NCI-H345 (cell line): ENCODE results near the gene PRXL2B.
A peak's percentile ranks its signal among the peaks of the same experiment; 100 is the strongest.
"Not testable (repeated sequence)": the region's sequence is repeated elsewhere in the genome, so short reads cannot be mapped to it uniquely, and the experiment has no call there.

Experiments
- DNase-seq: peaks from one replicate; lab custom pipeline; 2025; lab: John Stamatoyannopoulos, UW

PRXL2B gene

DNA sequence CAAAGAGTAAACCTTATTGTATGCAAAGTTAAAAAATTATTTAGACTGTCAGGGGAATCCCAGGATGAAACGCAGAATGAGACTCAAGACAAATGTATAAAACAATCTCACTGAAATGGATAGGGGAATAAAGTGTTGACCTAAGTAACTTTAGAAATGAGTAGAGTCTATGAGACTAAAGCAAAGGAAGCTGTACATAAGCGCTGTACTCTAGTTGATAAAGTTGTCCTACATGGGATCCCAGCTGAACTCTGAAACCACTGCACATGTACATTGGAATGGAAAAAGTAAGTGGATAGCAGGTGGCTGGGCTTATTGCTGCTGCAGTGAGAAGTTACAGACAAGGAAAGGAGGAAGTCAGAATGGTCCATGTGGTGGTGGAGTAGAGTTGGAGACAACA is 27.6 kb downstream of the PRXL2B start:
- DNase-seq: no peak

DNA sequence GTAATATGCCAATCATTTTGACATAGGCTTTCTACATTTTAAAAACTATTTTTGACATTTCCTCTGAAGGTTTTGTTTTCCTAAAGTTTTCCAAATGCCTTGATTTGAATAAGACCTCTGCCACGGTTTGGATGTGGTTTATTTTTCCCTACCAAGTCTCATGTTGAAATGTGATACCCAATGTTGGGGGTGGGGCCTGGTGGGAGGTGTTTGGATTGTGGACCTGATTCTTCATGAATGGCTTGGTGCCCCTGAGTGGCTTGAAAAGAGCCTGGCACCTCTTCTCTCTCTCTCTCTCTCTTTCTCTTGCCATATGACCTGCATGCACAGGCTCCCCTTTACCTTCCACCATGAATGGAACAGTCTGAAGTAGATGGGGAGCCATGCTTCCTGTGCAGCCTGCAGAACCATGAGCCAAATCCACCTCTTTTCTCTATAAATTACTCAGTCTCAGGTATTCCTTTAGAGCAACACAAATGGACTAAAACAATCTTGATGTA is 31.4 kb downstream of the PRXL2B start:
- DNase-seq: peak; percentile 63

DNA sequence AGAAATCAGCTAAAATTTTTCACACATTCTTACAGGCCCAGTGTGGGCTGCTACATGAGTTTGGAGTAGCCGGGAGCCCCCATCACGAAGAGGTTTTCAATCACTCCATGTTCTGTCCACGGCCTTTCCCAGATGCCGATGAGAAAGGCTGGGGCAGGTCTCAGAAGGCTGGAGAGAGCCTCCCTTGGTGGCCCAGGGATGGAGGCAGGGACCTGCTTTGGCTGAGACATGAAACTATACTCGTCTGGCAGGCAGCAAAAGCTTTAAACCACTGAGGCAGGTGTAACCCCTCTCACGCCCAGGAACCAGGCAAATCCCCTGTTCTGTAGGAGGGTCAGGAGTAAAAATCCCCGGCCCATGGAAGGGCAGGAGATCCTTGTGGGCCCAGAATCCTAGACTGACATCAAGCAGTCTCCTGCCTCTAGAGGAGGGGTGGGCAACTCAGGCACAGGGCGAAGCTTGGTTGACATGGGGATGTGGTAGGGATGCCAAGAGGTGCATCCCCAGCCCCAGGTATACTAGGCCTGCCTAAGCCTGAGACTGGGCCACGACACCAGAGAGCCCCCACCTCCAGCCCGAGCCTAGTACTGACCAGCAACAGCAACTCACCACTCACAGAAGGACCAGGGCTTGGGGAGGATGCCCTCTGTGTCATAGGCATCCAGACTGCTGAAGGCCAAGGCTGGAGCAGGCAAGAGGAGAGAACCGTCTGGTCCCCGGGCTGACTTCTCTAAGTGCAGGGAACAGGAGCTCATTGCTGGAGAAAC is 37.2 kb downstream of the PRXL2B start:
- DNase-seq: no peak

DNA sequence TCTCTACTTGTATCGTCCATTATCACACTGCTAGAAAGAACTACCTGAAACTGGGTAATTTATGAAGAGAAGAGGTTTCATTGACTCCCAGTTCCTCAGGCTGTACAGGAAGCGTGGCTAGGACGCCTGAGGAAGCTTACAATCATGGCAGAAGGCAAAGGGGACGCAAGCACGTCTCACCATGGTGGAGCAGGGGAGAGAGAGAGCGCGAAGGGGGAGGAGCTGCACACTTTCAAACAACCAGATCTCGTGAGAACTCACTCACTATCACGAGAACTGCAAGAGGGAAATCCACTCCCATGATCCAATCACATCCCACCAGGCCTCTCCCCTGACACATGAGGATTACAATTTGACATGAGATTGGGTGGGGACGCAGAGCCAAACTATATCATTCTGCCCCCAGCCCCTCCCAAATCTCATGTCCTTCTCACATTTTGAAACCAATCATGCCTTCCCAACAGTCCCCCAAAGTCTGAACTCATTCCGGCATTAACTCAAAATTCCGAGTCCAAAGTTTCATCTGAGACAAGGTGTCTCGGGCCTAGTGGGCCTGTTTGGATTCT is 38.2 kb downstream of the PRXL2B start:
- DNase-seq: no peak

DNA sequence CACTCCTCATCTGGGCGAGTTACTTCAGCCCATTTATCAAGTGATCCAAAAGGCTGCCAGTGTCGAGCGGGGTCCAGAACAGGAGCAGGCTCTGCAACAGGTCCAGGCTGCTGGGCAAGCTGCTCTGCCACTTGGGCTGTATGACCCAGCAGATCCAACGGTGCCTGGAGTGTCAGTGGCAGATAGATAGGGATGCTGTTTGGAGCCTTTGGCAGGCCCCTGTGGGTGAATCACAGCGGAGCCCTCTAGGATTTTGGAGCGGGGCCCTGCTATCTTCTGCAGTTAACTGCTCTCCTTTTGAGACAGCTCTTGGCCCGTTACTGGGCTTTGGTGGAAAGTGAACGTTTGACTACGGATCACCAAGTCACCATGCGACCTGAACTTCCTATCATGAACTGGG is 38.7 kb downstream of the PRXL2B start:
- no peak for DNase-seq

DNA sequence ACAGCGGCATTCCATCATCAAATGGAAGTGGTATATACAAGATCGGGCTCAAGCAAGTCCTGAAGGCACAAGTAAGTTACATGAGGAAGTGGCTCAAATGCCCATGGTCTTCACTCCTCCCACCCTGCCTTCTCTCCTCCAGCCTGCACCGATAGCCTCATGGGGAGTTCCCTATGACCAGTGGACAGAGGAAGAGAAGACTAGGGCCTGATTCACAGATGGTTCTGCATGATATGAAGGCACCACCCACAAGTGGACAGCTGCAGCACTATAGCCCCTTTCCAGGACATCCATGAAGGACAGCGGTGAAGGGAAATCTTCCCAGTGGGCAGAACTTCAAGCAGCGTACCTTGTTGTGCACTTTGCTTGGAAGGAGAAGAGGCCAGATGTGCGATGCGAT is 39.2 kb downstream of the PRXL2B start:
- not testable (repeated sequence) for DNase-seq

DNA sequence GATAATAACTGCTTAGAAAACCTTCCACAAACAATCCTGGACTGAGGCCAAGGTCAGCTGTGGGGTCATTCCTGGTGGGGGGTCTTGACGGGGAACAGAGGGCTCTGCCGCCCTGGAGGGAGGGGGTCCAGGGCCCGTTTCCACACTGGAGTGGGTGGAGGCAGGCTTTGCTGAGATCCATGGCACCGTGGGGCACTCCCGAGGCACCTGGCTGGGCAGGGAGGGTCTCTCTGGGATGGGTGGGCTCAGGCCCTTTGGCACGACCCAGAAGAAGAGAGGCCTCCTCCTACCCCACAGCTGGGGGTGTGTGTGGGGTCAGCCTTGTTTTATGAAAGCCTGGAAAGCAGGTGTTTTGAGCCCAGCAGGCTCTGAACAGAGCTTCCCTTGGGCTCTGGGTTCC is 41.2 kb downstream of the PRXL2B start:
- no peak for DNase-seq

DNA sequence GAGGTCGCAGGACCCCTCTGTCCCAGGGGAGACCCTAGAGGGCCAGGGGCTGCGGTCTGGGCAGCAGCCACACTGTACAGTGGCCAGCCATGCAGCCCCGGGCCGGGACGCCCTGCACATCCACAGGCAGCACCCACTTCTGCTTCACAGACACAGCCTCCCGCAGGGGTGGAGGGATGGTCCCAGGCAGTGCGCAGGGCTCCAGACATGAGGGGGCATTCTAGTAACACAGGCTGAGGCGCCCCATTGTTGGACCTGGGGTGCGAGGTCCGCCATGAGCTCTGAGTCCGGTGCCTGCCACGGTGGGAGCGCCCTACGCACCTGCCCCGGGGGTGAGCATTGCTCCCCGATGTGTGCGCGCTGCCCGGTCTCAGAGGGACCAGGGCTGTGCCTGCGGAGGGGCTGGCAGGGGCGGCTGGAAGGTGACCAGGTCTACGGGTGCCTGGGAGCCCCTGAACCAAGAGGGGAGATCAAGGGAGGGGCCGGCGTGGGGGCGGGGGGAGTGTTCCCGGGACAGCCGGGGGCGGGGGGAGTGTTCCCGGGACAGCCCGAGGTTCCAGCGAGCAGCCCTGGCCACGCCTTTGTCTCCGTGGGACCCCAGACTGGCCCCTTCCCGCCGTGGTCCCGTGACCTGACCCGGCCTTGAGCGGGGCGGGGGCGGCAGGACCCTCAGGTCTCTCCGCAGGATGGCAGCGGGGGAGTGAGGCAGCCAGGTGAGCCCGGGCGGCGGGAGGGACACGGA is 41.8 kb downstream of the PRXL2B start:
- DNase-seq: no peak

DNA sequence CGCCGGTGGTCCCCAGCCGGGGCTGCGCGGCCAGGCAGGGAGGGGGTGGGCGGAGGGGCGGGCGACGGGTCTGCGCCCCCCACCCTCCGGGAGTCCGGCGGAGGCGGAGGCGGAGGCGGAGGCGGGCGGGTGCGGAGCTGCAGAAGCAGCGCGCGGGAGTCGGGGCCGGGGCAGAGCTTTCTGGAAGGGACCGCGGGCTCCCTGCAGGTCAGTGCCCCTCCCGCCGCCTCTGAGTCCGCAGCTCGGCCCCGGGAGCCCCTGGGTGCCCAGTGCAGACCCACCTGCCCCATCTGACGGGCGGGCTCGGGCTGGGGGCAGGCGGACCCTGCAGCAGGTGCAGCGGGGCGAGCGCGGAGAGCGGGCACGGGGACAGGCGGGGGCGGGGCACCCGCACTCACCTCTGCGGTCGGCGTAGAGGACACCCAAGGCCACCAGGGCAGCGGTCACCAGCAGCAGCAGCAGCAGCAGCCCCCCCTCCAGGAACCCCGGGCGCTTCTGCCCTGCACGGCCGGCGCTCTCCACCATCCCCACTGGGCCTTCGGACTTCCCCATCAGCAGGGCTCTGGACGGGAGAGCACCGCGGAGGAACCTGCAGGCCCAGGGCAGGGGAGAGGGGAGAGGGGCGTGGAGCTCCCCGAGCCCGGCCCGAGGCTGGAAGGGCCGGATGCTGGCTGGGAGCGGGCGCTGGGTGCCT is 42.5 kb downstream of the PRXL2B start:
- no peak for DNase-seq

DNA sequence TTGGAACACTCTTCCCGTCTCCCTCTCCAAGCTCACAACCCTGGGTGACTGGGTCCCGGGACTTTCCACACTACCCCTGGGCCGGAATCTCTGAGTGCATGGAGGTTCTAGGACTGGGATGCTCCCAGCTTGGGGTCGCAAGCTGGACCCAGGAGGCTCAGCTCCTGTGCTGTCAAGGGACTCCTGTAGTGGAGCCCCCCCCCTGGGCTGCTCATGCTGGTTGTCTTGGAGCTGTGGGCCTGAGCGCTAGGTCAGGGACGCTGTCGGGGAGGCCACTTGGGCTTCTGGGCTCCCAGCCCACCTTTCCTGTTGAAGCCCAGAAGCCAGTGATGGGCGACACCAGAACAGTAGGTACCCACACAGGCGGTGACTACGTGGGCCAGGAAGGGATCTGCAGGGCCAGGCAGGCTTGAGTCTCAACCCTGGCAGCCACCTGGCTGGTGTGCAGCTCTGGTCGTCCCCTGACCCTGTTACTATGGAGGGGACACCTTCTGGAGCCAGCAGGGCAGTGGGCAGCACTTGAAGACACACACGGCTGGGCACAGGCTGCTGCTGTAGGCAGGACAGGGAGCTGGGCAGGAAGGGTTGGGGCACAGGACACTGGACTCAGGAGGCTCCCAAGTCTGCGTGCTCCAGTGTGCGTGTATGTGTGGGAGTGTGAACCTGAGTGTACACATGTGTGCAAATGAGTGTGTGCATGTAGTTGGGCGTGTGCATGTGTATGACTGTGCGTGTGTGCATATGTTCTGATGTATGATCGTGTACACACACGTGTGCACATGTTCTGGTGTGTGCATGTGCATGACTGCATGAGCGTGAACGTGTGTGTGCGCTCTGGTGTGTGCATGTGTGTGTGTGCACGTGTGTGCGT is 43.3 kb downstream of the PRXL2B start:
- no peak for DNase-seq

DNA sequence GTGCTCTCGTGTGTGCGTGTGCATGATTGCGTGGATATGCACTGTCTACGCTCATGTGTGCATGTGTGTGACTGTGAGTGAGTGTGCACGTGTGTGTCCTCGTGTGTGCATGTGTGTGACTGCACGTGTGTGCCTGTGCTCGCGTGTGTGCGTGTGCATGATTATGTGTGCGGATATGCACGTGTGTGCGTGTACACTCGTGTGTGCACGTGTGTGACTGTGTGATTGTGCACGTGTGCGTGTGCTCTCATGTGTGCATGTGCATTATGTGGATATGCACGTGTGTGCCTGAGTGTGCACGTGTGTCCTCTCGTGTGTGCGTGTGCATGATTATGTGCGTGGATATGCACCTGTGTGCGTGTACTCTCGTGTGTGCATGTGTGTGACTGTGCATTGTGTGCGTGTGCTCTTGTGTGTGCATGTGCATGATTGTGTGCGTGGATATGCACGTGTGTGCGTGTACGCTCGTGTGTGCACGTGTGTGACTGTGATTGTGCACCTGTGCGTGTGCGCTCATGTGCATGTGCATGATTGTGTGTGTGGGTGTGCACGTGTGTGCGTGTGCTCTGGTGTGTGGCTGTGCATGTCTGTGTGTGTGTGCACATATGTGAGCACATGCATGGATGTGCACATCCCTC is 44.0 kb downstream of the PRXL2B start:
- no peak for DNase-seq

DNA sequence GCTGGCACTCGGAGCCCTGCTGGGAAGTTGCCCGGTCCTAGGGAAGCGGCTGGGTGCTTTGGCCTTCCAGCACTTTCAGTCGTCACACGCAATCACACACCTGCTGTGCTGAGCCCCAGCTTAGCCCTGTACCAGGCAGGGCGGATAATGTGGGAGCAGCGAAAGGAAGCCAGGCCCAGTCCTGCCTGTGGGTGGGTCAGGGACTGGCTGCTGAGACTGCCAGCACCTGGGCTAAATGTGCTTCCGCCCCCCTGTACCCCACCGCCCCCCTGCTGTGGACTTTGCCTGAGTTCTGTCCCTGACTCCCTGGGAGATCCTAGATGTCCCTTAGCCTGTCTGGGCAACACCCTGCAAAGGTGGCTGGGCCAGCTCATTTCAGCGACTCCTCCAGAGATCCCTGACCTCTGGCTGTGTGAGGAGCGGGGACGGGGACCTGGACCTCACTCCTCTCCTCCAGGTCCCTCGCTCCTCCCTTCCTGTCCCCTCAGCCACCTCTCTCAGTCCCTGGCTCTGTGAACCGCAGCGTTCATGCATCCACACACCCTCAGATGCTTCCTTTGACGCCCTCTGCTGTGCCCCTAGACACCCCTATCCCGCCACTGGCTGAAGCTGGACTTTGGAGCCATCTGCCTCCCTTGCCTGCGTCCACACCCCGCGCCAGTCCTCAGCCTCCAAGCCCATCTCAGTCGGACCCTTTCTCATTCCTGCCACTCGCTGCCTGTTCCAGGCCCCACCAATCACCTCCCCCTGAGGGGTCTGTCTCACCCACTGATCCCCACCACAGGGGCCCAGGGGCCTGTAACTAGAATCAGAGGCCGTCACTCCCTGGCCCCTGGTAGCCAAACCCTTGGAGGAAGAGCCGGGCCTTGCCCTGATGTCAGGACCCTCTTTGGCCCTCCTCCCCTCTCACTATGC is 44.8 kb downstream of the PRXL2B start:
- no peak for DNase-seq

DNA sequence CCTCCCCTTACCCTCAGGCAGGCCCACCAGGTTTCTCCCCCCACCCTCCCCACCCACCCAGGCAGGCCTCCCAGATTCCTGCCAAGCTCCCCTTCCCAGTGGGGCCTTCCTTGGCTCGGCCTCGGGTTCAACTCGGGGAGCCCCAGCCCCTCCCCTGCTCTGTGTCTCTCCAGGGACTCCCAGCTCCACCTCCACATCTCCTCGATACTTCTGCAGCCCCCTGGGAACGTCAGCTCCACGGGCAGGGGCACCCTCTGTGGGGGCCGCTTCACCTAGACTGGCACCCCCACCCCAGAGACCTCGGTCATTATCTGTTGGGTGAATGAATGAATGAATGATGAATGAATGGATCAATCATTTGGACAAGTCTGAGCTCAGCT is 45.5 kb downstream of the PRXL2B start:
- no peak for DNase-seq

DNA sequence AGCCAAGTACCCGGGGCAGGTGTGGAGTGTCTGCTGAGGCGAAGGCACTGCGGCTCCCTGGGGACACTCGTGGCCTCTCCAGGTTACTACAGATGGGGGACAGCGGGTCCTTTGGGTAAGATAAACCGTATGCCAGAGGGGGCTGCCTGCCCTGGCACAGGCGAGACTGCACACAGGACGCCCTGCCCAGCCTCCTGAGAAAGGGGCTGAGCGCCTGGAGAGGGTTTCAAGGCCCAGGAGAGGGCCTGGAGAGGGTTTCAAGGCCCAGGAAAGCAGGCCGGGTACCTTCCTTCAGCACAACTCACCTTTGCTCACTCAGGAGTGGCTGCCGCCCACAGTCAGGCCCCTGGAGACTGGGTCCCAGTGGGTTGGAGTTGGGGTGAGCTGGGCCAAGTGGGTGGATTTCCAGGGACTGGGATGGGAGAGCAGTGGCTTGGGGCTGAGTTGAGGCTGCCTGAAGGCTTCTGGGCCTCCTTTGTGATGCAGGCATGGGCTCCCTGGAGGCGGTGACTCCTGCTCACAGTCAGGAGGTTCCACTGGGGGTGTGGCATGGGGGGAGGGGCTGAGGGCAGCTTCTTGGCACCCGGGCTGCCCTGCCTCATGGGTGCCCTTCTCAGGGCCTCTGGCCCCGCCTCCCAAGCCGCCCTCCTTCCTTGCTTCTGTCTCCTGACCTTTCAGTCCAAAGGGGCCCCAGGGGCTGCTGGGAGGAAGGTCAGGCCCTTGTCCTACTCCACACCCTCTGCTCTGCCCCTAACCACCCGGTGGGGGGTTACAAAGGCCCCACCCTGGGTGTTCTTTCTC is 46.2 kb downstream of the PRXL2B start, which contains the start of gene MMEL1:
Gene MMEL1, minus strand, starts transcription at position 456 of the 801 bp plus-strand sequence. CDS start 3,532 bp downstream, outside the sequence.
- DNase-seq: no peak

DNA sequence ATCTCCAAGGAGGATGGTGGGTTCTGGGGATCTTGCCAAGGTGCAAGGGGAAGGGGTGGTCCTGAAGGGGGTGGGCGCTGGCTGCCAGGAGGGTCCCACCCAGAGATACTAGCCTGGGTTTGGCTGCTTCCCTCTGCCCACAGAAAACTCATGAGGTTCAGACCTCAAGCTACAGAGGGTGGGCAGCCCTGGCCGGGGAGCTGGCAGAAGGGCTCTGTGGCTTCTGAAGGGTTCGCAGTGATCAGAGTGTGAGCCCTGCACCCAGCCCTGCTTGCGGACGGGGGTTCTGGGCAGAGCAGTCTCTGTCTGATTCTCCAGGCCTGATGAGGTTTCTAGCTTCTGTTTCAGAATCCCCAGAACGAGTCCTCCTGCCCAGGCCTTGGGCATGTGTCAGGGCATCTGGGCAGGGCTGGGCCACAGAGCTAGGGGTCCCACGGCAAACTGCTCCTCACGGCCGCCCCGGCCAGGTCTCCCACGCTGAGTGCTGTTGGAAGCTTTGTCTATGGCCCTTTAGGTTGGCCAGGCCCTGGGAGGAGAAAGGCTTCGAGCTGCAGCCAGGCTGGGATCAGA is 46.9 kb downstream of the PRXL2B start:
- DNase-seq: no peak

DNA sequence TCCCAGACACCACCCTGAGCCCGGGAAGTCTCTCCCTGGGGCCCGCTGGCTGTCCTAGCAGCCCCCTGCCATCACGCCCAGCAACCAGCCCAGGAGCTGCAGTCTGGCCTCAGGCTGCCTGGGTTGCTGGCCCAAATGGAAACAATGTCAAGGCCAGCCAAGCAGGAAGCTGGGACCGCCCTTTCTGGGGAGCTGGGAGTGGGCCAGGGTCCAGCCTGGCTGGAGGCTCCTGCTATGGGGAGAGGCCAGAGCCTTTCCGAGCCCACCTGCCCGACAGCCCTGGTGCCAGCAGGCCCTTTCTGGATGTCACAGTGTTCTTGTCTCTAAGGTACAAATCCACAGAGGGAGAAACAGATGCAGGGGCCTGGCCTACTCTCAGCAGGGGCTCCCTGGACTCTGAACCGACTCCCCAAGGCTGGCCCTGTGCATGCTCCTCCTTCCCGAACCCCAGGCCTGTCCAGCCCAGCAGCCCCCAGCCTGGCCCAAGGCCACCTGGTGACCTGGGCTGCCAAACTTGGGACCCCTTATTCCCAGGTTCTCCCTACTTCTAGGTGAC is 47.4 kb downstream of the PRXL2B start:
- no peak for DNase-seq

DNA sequence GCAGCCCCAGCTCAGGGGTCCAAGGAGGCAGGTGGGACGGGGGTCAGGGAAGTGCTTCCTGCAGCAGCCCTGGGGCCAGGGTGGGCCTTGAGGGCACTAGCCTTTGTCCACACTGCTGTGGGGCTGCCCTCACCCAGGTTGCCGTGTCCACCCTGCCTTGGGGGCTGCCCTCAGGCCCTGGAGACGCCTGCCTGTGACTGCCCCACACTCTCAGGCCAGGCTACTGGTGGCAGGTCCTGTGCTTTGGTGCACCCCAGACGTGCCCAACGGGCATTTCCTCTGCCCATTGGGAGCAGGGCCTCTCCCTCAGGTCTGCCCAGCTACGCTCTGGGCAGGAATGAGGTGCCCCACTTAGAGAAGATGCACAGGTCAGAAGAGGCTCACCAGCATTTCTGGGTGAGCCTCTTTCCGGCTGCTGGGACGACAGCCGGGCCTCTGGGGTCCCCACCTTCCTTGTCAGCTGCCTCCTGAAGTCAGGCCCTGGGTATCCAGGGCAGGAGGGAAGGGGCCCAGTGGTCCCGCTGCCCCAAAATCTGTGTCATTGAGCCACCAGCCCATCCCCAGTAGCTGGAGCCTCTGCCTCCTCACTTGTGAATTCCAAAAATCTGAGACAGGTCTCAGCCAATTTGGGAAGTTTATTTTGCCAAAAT is 48.9 kb downstream of the PRXL2B start:
- DNase-seq: no peak

DNA sequence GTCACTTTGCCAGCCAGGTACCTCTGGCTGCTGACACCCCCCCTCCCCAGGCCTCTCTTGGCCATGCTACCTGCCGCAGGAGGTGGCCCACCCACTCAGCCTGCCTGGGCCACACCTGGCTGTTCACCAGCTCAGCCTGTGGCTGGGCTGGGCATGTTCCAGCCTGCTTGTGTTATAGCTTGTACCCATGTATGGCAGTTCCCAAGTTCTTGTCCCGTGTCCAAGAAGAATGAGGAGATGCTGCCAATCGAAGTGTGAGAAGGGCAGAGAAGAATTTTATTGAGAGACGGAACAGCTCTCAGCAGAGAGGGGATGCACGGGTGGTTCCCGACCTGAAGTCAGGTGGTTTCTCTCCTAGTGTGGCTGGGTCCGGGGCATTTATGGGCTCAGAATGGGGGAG is 50.2 kb downstream of the PRXL2B start:
- no peak for DNase-seq
